H9 (cell line): Measurements from ENCODE around the gene ST6GALNAC3. TPM values are rescaled to one million over a fixed set of nuclear protein-coding genes. Genes with fewer than 3 reads are reported as not detected.
A peak's percentile ranks its signal among the peaks of the same experiment; 100 is the strongest.

Experiments used
- DNase-seq: peaks from one replicate; pipeline ENCODE4 v3.0.0-alpha.2; 2017
- H2AFZ ChIP-seq: one replicate; pipeline ENCODE4 v1.6.1; 2013; ENCODE audit warnings: mild to moderate bottlenecking, low read length, control low read depth, moderate library complexity
- H2AK5ac ChIP-seq: 2 replicates; pipeline ENCODE4 v1.6.1; 2013; ENCODE audit warnings: low read length, control low read depth, mixed read lengths; ENCODE audit not compliant: insufficient read length
- H2BK120ac ChIP-seq: one replicate; pipeline ENCODE4 v1.6.1; 2013; ENCODE audit warnings: low read depth, mild to moderate bottlenecking, low read length, control low read depth, inconsistent platforms; ENCODE audit not compliant: poor library complexity, severe bottlenecking
- H2BK12ac ChIP-seq: 2 replicates; pipeline ENCODE4 v1.6.1; 2013; ENCODE audit warnings: low read length, control low read depth, mixed read lengths, low read depth; ENCODE audit not compliant: insufficient read length
- H2BK15ac ChIP-seq: 2 replicates; pipeline ENCODE4 v1.6.1; 2013; ENCODE audit warnings: low read depth, low read length, control low read depth
- H2BK20ac ChIP-seq: one replicate; pipeline ENCODE4 v1.6.1; 2013; ENCODE audit warnings: low read depth, mild to moderate bottlenecking, low read length, control low read depth, inconsistent platforms; ENCODE audit not compliant: poor library complexity, severe bottlenecking
- H2BK5ac ChIP-seq: 2 replicates; pipeline ENCODE4 v1.6.1; 2013; ENCODE audit warnings: low read length, control low read depth, mixed read lengths; ENCODE audit not compliant: insufficient read length
- H3K14ac ChIP-seq: 2 replicates; pipeline ENCODE4 v1.6.1; 2013; ENCODE audit warnings: low read length, control low read depth; ENCODE audit not compliant: insufficient read depth
- H3K18ac ChIP-seq: 2 replicates; pipeline ENCODE4 v1.6.1; 2013; ENCODE audit warnings: low read depth, mild to moderate bottlenecking, mixed read lengths, low read length, control low read depth; ENCODE audit not compliant: insufficient read length
- H3K23ac ChIP-seq: 2 replicates; pipeline ENCODE4 v1.6.1; 2013; ENCODE audit warnings: low read length, control low read depth, mixed read lengths, low read depth; ENCODE audit not compliant: insufficient read length
- H3K23me2 ChIP-seq: 2 replicates; pipeline ENCODE4 v1.6.1; 2013; ENCODE audit warnings: low read depth, mild to moderate bottlenecking, mixed read lengths, low read length, control low read depth; ENCODE audit not compliant: insufficient read length, poor library complexity, severe bottlenecking
- H3K27ac ChIP-seq: 2 replicates; pipeline ENCODE4 v1.5.1; 2013; ENCODE audit warnings: low read length, control low read depth, mixed read lengths, low read depth; ENCODE audit not compliant: insufficient read length
- H3K27me3 ChIP-seq: 2 replicates; pipeline ENCODE4 v1.6.1; 2013; ENCODE audit warnings: low read length, control low read depth, inconsistent platforms; ENCODE audit not compliant: insufficient read depth
- H3K4ac ChIP-seq: 2 replicates; pipeline ENCODE4 v1.6.1; 2013; ENCODE audit warnings: low read depth, mild to moderate bottlenecking, control low read depth, inconsistent platforms, low read length, moderate library complexity
- H3K4me1 ChIP-seq: 2 replicates; pipeline ENCODE4 v1.6.1; 2013; ENCODE audit warnings: low read length, control low read depth, inconsistent platforms; ENCODE audit not compliant: insufficient read depth
- H3K4me2 ChIP-seq: 2 replicates; pipeline ENCODE4 v1.6.1; 2013; ENCODE audit warnings: low read length, control low read depth, mixed read lengths; ENCODE audit not compliant: insufficient read length, insufficient read depth
- H3K56ac ChIP-seq: 2 replicates; pipeline ENCODE4 v1.6.1; 2013; ENCODE audit warnings: low read depth, mild to moderate bottlenecking, mixed read lengths, low read length, control low read depth; ENCODE audit not compliant: insufficient read length
- H3K79me1 ChIP-seq: 2 replicates; pipeline ENCODE4 v1.6.1; 2013; ENCODE audit warnings: low read depth, mild to moderate bottlenecking, moderate library complexity, low read length, control low read depth, inconsistent platforms; ENCODE audit not compliant: insufficient read depth, poor library complexity, severe bottlenecking
- H3K79me2 ChIP-seq: 2 replicates; pipeline ENCODE4 v1.6.1; 2013; ENCODE audit warnings: low read length, control low read depth, inconsistent platforms; ENCODE audit not compliant: insufficient read depth
- H3K9ac ChIP-seq: 2 replicates; pipeline ENCODE4 v1.6.1; 2013; ENCODE audit warnings: low read length, control low read depth, mixed read lengths; ENCODE audit not compliant: insufficient read length; ENCODE audit errors: extremely low read depth
- H3K9me3 ChIP-seq: one replicate; pipeline ENCODE4 v1.6.1; 2013; ENCODE audit warnings: low read depth, low read length, inconsistent platforms; ENCODE audit not compliant: control insufficient read depth
- H3T11ph ChIP-seq: one replicate; pipeline ENCODE4 v1.6.1; 2013; ENCODE audit warnings: mild to moderate bottlenecking, low read length, control low read depth, inconsistent platforms
- H4K20me1 ChIP-seq: one replicate; pipeline ENCODE4 v1.6.1; 2013; ENCODE audit not compliant: control insufficient read depth, insufficient read length, insufficient read depth
- H4K5ac ChIP-seq: 2 replicates; pipeline ENCODE4 v1.6.1; 2013; ENCODE audit warnings: low read depth, mild to moderate bottlenecking, mixed read lengths, low read length, control low read depth; ENCODE audit not compliant: insufficient read length
- H4K8ac ChIP-seq: replicated peaks from 2 replicates; pipeline ENCODE4 v1.6.1; 2013; ENCODE audit warnings: low read length, control low read depth, mixed read lengths, low read depth; ENCODE audit not compliant: insufficient read length
- H4K91ac ChIP-seq: 2 replicates; pipeline ENCODE4 v1.6.1; 2013; ENCODE audit warnings: low read depth, mild to moderate bottlenecking, moderate library complexity, mixed read lengths, low read length, control low read depth; ENCODE audit not compliant: insufficient read length
- H3K27ac Mint-ChIP-seq, 3 experiments: 2 replicates in 2 of 3; 3 replicates in 1 of 3; pipeline ENCODE4 v1.8.0; 2020 to 2021; ENCODE audit warnings: mixed read lengths in 3 of 3, mild to moderate bottlenecking in 1 of 3, moderate library complexity in 1 of 3
- H3K27me3 Mint-ChIP-seq: 2 replicates; pipeline ENCODE4 v1.8.0; 2021; ENCODE audit warnings: low read depth, mild to moderate bottlenecking, moderate library complexity, mixed read lengths
- H3K36me3 Mint-ChIP-seq, 3 experiments: 2 replicates in 2 of 3; 3 replicates in 1 of 3; pipeline ENCODE4 v1.8.0; 2020 to 2021; ENCODE audit warnings: low read depth in 3 of 3, mixed read lengths in 3 of 3; ENCODE audit not compliant: insufficient read depth in 1 of 3
- H3K4me1 Mint-ChIP-seq, 2 experiments: 2 replicates each; pipeline ENCODE4 v1.8.0; 2020; ENCODE audit warnings: mixed read lengths in 2 of 2
- H3K4me3 Mint-ChIP-seq, 2 experiments: 2 replicates in 1 of 2; 3 replicates in 1 of 2; pipeline ENCODE4 v1.8.0; 2020 to 2021; ENCODE audit warnings: mild to moderate bottlenecking in 2 of 2, mixed read lengths in 2 of 2, moderate library complexity in 1 of 2
- H3K9me3 Mint-ChIP-seq, 2 experiments: 2 replicates in 1 of 2; 3 replicates in 1 of 2; pipeline ENCODE4 v1.8.0; 2020; ENCODE audit warnings: mild to moderate bottlenecking in 2 of 2, mixed read lengths in 2 of 2, moderate library complexity in 1 of 2
- WGBS: extraction: QIAGEN DNeasy Blood & Tissue Kit; methylation state at CpG from one replicate; pipeline ENCODE4 v1.1.7; 2013; ENCODE audit warnings: missing lambda C conversion rate, low lambda C conversion rate, mixed read lengths; ENCODE audit not compliant: insufficient read length; ENCODE audit errors: extremely low coverage; 5-methylcytosine and 5-hydroxymethylcytosine counted together
- total RNA-seq: library from RNA; stranded (reverse); gene quantifications from 2 replicates; pipeline ENCODE4 v1.2.1, GENCODE V29; 2021
- TF ChIP-seq, protein P1 (sequence below): fragments of 200-600 bp; sonication (generic); conservative IDR thresholded peaks from 3 replicates; pipeline ENCODE4 v1.8.0; 2021; ENCODE audit warnings: antibody characterized with exemption, mild to moderate bottlenecking

Gene ST6GALNAC3
- total RNA-seq, 1 experiment from 2014 or later = 11.2 TPM

DNA sequence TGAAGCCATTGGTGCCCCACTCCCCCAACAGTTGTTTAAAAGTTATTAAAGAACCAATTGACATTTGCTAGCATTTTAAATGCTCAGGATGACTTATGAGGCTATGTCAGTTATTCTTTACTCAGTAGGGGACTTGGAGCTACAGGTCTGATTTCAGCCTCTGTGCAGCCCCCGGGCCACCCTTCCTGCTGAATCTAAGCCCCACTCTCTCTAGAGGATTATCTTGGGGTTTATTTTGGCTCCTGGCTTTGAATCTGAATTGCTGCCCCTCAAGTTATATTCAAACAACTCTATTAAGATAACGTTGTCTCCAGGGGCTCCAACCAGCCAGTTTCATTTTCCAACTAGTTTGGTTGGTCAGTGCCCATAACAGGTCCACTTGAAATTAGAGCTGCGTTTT, 135.1 kb downstream of the ST6GALNAC3 start:
- no peak overlapping the region for H2BK15ac ChIP-seq
- H4K5ac ChIP-seq = no peak overlapping the region
- Mint-ChIP-seq H3K36me3 (peaks cover 0 to 5% (median 0%) of the 10 kb centered on the region in 3 experiments; a peak in 3 of 7 replicates), H3K4me1 (no peaks in the 10 kb centered on the region), H3K9me3 (no peaks in the 10 kb centered on the region), H3K27me3 (no peaks in the 10 kb centered on the region), H3K27ac (peak overlapping the region in 1 of 3 experiments; percentile 8; a peak in 1 of 7 replicates), H3K4me3 (no peak overlapping the region)
- no peak overlapping the region for H4K91ac ChIP-seq
- no peak overlapping the region for H3K56ac ChIP-seq
- H2BK12ac ChIP-seq = no peak overlapping the region
- H2AK5ac ChIP-seq = no peak overlapping the region
- no peaks in the 10 kb centered on the region for H3K79me2 ChIP-seq
- no peaks in the 10 kb centered on the region for H3K79me1 ChIP-seq
- no peaks in the 10 kb centered on the region for H3K23me2 ChIP-seq
- H3K9me3 ChIP-seq = no peaks in the 10 kb centered on the region
- no peak overlapping the region for H4K8ac ChIP-seq
- H3K14ac ChIP-seq = no peak overlapping the region
- H3K4me2 ChIP-seq = no peak overlapping the region
- no peak overlapping the region for H3K23ac ChIP-seq
- no peak overlapping the region for H3K18ac ChIP-seq
- WGBS = no CpG with 5 or more reads among the region's 3 CpGs
- no peak for DNase-seq
- H2BK20ac ChIP-seq = no peak overlapping the region
- no peak overlapping the region for H2BK120ac ChIP-seq
- no peak overlapping the region for H3K27ac ChIP-seq
- H3K4me1 ChIP-seq = no peaks in the 10 kb centered on the region
- H2BK5ac ChIP-seq = no peak overlapping the region
- no peak overlapping the region for H3T11ph ChIP-seq
- TF ChIP-seq, protein P1, sequence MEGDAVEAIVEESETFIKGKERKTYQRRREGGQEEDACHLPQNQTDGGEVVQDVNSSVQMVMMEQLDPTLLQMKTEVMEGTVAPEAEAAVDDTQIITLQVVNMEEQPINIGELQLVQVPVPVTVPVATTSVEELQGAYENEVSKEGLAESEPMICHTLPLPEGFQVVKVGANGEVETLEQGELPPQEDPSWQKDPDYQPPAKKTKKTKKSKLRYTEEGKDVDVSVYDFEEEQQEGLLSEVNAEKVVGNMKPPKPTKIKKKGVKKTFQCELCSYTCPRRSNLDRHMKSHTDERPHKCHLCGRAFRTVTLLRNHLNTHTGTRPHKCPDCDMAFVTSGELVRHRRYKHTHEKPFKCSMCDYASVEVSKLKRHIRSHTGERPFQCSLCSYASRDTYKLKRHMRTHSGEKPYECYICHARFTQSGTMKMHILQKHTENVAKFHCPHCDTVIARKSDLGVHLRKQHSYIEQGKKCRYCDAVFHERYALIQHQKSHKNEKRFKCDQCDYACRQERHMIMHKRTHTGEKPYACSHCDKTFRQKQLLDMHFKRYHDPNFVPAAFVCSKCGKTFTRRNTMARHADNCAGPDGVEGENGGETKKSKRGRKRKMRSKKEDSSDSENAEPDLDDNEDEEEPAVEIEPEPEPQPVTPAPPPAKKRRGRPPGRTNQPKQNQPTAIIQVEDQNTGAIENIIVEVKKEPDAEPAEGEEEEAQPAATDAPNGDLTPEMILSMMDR = no peak
- no peaks in the 10 kb centered on the region for H3K27me3 ChIP-seq
- H2AFZ ChIP-seq = no peak overlapping the region
- H4K20me1 ChIP-seq = no peaks in the 10 kb centered on the region
- H3K9ac ChIP-seq = no peak overlapping the region
- no peak overlapping the region for H3K4ac ChIP-seq
